IMR-90 (cell line): ENCODE measurements around the gene FANCE. TPM values are rescaled to one million over a fixed set of nuclear protein-coding genes. Genes with fewer than 3 reads are reported as not detected.

Source experiments
- ATAC-seq: fragments of 200-7000 bp; cut with Tn5 transposase; 2 replicates; pipeline ENCODE4 v1.9.1; 2020; ENCODE audit warnings: low read depth, mild to moderate bottlenecking, moderate library complexity
- BruUV-seq: library from RNA; stranded (reverse); fragments of 400-500 nt; replicated peaks from 2 replicates; lab custom pipeline; 2021; lab: Mats Ljungman, UMichigan
- CTCF ChIA-PET: fragments of 300-600 bp; formaldehyde crosslinking; extraction: SDS; loops from one replicate; lab custom pipeline; 2021; ENCODE audit warnings: antibody characterized with exemption; lab: Yijun Ruan, JAX
- POLR2A ChIA-PET: fragments of 300-600 bp; sonication (Branson Sonifier 250); formaldehyde crosslinking; loops from one replicate; lab custom pipeline; 2022; ENCODE audit warnings: antibody characterized with exemption; ENCODE audit not compliant: unreplicated experiment; lab: Charles Lee
- DNase-seq: peaks from one replicate; pipeline ENCODE4 v3.0.0; 2013
- H2AFZ ChIP-seq: replicated peaks from 2 replicates; pipeline ENCODE3; 2013; ENCODE audit warnings: low read length, mild to moderate bottlenecking; ENCODE audit not compliant: poor library complexity
- H2AK5ac ChIP-seq: 2 replicates; pipeline ENCODE4 v1.6.1; 2013; ENCODE audit warnings: low read depth, low read length, inconsistent platforms
- H2AK9ac ChIP-seq: replicated peaks from 2 replicates; pipeline ENCODE3; 2013; ENCODE audit warnings: mild to moderate bottlenecking, low read depth, low read length, moderate library complexity; ENCODE audit not compliant: poor library complexity
- H2BK120ac ChIP-seq: 2 replicates; pipeline ENCODE4 v1.6.1; 2013; ENCODE audit warnings: low read depth, low read length, inconsistent platforms
- H2BK15ac ChIP-seq: 3 replicates; pipeline ENCODE4 v1.6.1; 2013; ENCODE audit warnings: low read depth, low read length, inconsistent platforms
- H2BK20ac ChIP-seq: 2 replicates; pipeline ENCODE4 v1.6.1; 2013; ENCODE audit warnings: low read depth, mild to moderate bottlenecking, inconsistent platforms, low read length, moderate library complexity
- H2BK5ac ChIP-seq: 2 replicates; pipeline ENCODE4 v1.6.1; 2013; ENCODE audit warnings: mild to moderate bottlenecking, low read depth, low read length, inconsistent platforms; ENCODE audit not compliant: poor library complexity, severe bottlenecking
- H3K14ac ChIP-seq: replicated peaks from 2 replicates; pipeline ENCODE4 v1.6.1; 2013; ENCODE audit warnings: low read depth, low read length, inconsistent platforms
- H3K18ac ChIP-seq: 2 replicates; pipeline ENCODE4 v1.6.1; 2013; ENCODE audit warnings: low read depth, low read length, control low read depth
- H3K23ac ChIP-seq: 2 replicates; pipeline ENCODE4 v1.6.1; 2013; ENCODE audit warnings: low read depth, low read length, inconsistent platforms
- H3K27ac ChIP-seq: 2 replicates; pipeline ENCODE4 v1.5.1; 2013; ENCODE audit warnings: mild to moderate bottlenecking, control low read depth, low read length; ENCODE audit not compliant: insufficient read depth
- H3K27me3 ChIP-seq: 2 replicates; pipeline ENCODE4 v1.6.1; 2013; ENCODE audit warnings: low read length; ENCODE audit not compliant: control insufficient read depth, insufficient read depth
- H3K36me3 ChIP-seq: 2 replicates; pipeline ENCODE4 v1.6.1; 2013; ENCODE audit warnings: low read length, mixed read lengths; ENCODE audit not compliant: control insufficient read depth, insufficient read depth
- H3K4ac ChIP-seq: 2 replicates; pipeline ENCODE4 v1.6.1; 2013; ENCODE audit warnings: low read depth, low read length, inconsistent platforms
- H3K4me1 ChIP-seq: 2 replicates; pipeline ENCODE4 v1.6.1; 2013; ENCODE audit warnings: low read length, mixed read lengths; ENCODE audit not compliant: control insufficient read depth, insufficient read depth
- H3K4me2 ChIP-seq: 2 replicates; pipeline ENCODE4 v1.6.1; 2013; ENCODE audit warnings: low read depth, mild to moderate bottlenecking, control low read depth, low read length, moderate library complexity
- H3K4me3 ChIP-seq: 2 replicates; pipeline ENCODE4 v1.5.1; 2013; ENCODE audit warnings: low read depth, mild to moderate bottlenecking, control low read depth, low read length, moderate library complexity; ENCODE audit not compliant: insufficient read depth
- H3K56ac ChIP-seq: 2 replicates; pipeline ENCODE4 v1.6.1; 2013; ENCODE audit warnings: low read length, inconsistent platforms; ENCODE audit not compliant: insufficient read depth; ENCODE audit errors: extremely low read depth
- H3K79me1 ChIP-seq, 2 experiments: 2 replicates each; pipeline ENCODE4 v1.6.1; 2013; ENCODE audit warnings: low read length in 2 of 2, inconsistent platforms in 1 of 2, low read depth in 1 of 2
- H3K9ac ChIP-seq: 2 replicates; pipeline ENCODE4 v1.6.1; 2013; ENCODE audit warnings: low read depth, low read length, control low read depth
- H3K9me1 ChIP-seq: 2 replicates; pipeline ENCODE4 v1.6.1; 2013; ENCODE audit warnings: low read length, inconsistent platforms; ENCODE audit not compliant: insufficient read depth
- H3K9me3 ChIP-seq: 2 replicates; pipeline ENCODE4 v1.6.1; 2013; ENCODE audit warnings: low read length; ENCODE audit not compliant: control insufficient read depth, insufficient read depth
- H4K20me1 ChIP-seq: 2 replicates; pipeline ENCODE4 v1.6.1; 2013; ENCODE audit warnings: low read length, inconsistent platforms; ENCODE audit not compliant: insufficient read depth
- H4K5ac ChIP-seq: 2 replicates; pipeline ENCODE4 v1.6.1; 2013; ENCODE audit warnings: mild to moderate bottlenecking, low read depth, low read length, control low read depth
- H4K8ac ChIP-seq, 2 experiments: 2 replicates each; pipeline ENCODE4 v1.6.1; 2013; ENCODE audit warnings: low read depth in 2 of 2, low read length in 2 of 2, control low read depth in 1 of 2, inconsistent platforms in 1 of 2
- H4K91ac ChIP-seq: 2 replicates; pipeline ENCODE4 v1.6.1; 2013; ENCODE audit warnings: low read depth, low read length, inconsistent platforms; ENCODE audit not compliant: insufficient read depth
- BHLHE40 ChIP-seq: fragments of 150-350 bp; IDR thresholded peaks from 2 replicates; pipeline ENCODE4 v1.6.1; 2016; ENCODE audit warnings: mild to moderate bottlenecking, low read depth, low read length
- FOS ChIP-seq: fragments of 150-350 bp; IDR thresholded peaks from 2 replicates; pipeline ENCODE4 v1.6.1; 2016; ENCODE audit warnings: low read depth, low read length
- MAFK ChIP-seq: IDR thresholded peaks from 2 replicates; pipeline ENCODE4 v1.6.1; 2012; ENCODE audit warnings: low read depth, low read length, improper control_type of control experiment
- MAZ ChIP-seq: IDR thresholded peaks from 2 replicates; pipeline ENCODE4 v1.6.1; 2012; ENCODE audit warnings: low read depth, mild to moderate bottlenecking, low read length, improper control_type of control experiment, moderate library complexity, borderline replicate concordance
- MXI1 ChIP-seq: IDR thresholded peaks from 2 replicates; pipeline ENCODE4 v1.6.1; 2012; ENCODE audit warnings: low read depth, mild to moderate bottlenecking, low read length, moderate library complexity, borderline replicate concordance
- NFE2L2 ChIP-seq: fragments of 150-350 bp; IDR thresholded peaks from 2 replicates; pipeline ENCODE4 v1.6.1; 2016; ENCODE audit warnings: low read depth, mild to moderate bottlenecking, low read length
- POLR2A ChIP-seq: IDR thresholded peaks from 2 replicates; pipeline ENCODE4 v1.6.1; 2012; ENCODE audit warnings: mild to moderate bottlenecking, low read depth, low read length
- SMC3 ChIP-seq: fragments of 150-350 bp; IDR thresholded peaks from 2 replicates; pipeline ENCODE4 v1.6.1; 2016; ENCODE audit warnings: low read depth, mild to moderate bottlenecking, antibody characterized with exemption, low read length, moderate library complexity
- WGBS, 2 experiments: methylation state at CpG; one replicate each; pipeline versions ENCODE4 v1.1.5 to v1.1.7; 2013; ENCODE audit warnings: missing lambda C conversion rate in 2 of 2; ENCODE audit not compliant: insufficient read length in 1 of 2; ENCODE audit errors: extremely low coverage in 2 of 2; 5-methylcytosine and 5-hydroxymethylcytosine counted together
- dilution Hi-C: fragments of 300-500 bp; cut with HindIII; formaldehyde crosslinking; loops from one replicate; pipeline ENCODE4 v1.14.3; 2018; ENCODE audit warnings: low sequenced_read_pairs; ENCODE audit not compliant: unreplicated experiment
- in situ Hi-C: fragments of 300-500 bp; cut with MboI; formaldehyde crosslinking; loops from 3 replicates; pipeline ENCODE4 v1.14.3; 2019; ENCODE audit warnings: low sequenced_read_pairs, inconsistent platforms, mixed read lengths
- intact Hi-C: fragments of 100-400 bp; cut with micrococcal nuclease; formaldehyde crosslinking; loops from 2 replicates; pipeline ENCODE4 v1.10.0; 2022
- polyA plus RNA-seq, 3 experiments: library from polyadenylated mRNA; depleted of rRNA; stranded (reverse); fragments of >200 nt; gene quantifications; 2 replicates each; pipeline ENCODE4 v1.2.3, GENCODE V29; 2012; ENCODE audit warnings: low replicate concordance in 1 of 3
- total RNA-seq: library from RNA; depleted of rRNA; stranded (reverse); fragments of >200 nt; gene quantifications from 2 replicates; pipeline ENCODE4 v1.2.3, GENCODE V29; 2012
- TF ChIP-seq, protein P1 (sequence below): fragments of 150-350 bp; IDR thresholded peaks from 2 replicates; pipeline ENCODE4 v1.6.1; 2017; ENCODE audit warnings: mild to moderate bottlenecking, antibody characterized with exemption, low read length, low read depth
- TF ChIP-seq, protein P2 (sequence below): conservative IDR thresholded peaks from 2 replicates; pipeline ENCODE4 v1.5.1; 2012; ENCODE audit warnings: mild to moderate bottlenecking, low read depth, low read length, improper control_type of control experiment
- TF ChIP-seq, protein P3 (sequence below): fragments of 150-350 bp; IDR thresholded peaks from 2 replicates; pipeline ENCODE4 v1.6.1; 2016; ENCODE audit warnings: low read depth, mild to moderate bottlenecking, low read length, moderate library complexity, borderline replicate concordance

Gene FANCE
- total and polyA plus RNA-seq, 2 of the 4 experiments (the other 2 are of a cell fraction), result 7.1 to 9.1 TPM

DNA sequence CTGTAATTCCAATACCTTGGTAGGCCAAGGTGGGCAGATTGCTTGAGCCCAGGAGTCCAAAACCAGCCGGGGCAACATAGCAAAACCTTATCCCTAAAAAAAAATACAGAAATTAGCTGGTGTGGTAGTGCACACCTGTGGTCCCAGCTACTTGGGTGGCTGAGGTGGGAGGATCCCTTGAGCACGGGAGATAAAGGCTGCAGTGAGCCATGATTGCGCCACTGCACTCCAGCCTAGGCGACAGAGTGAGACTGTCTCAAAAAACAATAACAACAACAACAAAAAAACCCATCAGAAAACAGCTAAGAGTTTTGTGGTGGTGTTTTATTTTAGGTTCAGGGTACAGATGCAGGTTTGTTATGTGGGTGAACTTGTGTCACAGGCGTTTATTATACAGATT is 42.9 kb upstream of the FANCE start:
- WGBS, 2 experiments, result no CpG with 5 or more reads among the region's 5 CpGs
- H3K4me1 ChIP-seq, result peaks cover 3% of the 10 kb centered on the region
- in situ Hi-C loops, result no loop called here

More for the DNA sequence above, 42.9 kb upstream of the FANCE start:
- Histone ChIP-seq H3K9ac (no peak overlapping the region), H3K9me3 (no peaks in the 10 kb centered on the region), H3K4me3 (no peak overlapping the region), H2BK20ac (no peak overlapping the region), H3K27me3 (no peaks in the 10 kb centered on the region), H3K4me2 (no peak overlapping the region), H2BK15ac (no peak overlapping the region), H2BK5ac (no peak overlapping the region), H4K91ac (no peak overlapping the region), H3K14ac (no peak overlapping the region), H3K36me3 (peaks cover 33% of the 10 kb centered on the region), H3K9me1 (peaks cover 18% of the 10 kb centered on the region), H3K18ac (no peak overlapping the region), H2AFZ (no peak overlapping the region), H3K23ac (no peak overlapping the region), H4K5ac (no peak overlapping the region), H2AK5ac (no peak overlapping the region), H2AK9ac (no peak overlapping the region), H4K8ac (no peak overlapping the region), H3K27ac (no peak overlapping the region), H3K79me1 (peaks cover 28 to 90% of the 10 kb centered on the region in 2 experiments), H3K4ac (no peak overlapping the region), H2BK120ac (no peak overlapping the region), H4K20me1 (peaks cover 10% of the 10 kb centered on the region), H3K56ac (no peak overlapping the region)
- TF ChIP-seq, protein P1, sequence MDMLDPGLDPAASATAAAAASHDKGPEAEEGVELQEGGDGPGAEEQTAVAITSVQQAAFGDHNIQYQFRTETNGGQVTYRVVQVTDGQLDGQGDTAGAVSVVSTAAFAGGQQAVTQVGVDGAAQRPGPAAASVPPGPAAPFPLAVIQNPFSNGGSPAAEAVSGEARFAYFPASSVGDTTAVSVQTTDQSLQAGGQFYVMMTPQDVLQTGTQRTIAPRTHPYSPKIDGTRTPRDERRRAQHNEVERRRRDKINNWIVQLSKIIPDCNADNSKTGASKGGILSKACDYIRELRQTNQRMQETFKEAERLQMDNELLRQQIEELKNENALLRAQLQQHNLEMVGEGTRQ, result no peak
- TF ChIP-seq POLR2A (no peak), NFE2L2 (no peak), MAFK (no peak), BHLHE40 (no peak), SMC3 (no peak), MAZ (no peak), FOS (no peak), MXI1 (no peak)
- TF ChIP-seq, protein P2, sequence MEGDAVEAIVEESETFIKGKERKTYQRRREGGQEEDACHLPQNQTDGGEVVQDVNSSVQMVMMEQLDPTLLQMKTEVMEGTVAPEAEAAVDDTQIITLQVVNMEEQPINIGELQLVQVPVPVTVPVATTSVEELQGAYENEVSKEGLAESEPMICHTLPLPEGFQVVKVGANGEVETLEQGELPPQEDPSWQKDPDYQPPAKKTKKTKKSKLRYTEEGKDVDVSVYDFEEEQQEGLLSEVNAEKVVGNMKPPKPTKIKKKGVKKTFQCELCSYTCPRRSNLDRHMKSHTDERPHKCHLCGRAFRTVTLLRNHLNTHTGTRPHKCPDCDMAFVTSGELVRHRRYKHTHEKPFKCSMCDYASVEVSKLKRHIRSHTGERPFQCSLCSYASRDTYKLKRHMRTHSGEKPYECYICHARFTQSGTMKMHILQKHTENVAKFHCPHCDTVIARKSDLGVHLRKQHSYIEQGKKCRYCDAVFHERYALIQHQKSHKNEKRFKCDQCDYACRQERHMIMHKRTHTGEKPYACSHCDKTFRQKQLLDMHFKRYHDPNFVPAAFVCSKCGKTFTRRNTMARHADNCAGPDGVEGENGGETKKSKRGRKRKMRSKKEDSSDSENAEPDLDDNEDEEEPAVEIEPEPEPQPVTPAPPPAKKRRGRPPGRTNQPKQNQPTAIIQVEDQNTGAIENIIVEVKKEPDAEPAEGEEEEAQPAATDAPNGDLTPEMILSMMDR, result no peak
- TF ChIP-seq, protein P3, sequence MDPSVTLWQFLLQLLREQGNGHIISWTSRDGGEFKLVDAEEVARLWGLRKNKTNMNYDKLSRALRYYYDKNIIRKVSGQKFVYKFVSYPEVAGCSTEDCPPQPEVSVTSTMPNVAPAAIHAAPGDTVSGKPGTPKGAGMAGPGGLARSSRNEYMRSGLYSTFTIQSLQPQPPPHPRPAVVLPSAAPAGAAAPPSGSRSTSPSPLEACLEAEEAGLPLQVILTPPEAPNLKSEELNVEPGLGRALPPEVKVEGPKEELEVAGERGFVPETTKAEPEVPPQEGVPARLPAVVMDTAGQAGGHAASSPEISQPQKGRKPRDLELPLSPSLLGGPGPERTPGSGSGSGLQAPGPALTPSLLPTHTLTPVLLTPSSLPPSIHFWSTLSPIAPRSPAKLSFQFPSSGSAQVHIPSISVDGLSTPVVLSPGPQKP, result no peak
- BruUV-seq, result no TSS peak
- intact Hi-C loops, result no loop called here
- CTCF ChIA-PET, result no interaction called here
- POLR2A ChIA-PET, result no interaction called here
- DNase-seq (no peak), ATAC-seq (no peak)
- dilution Hi-C loops, result no loop called here
